Stimulated activated memory B cell treated with anti-CD40 and anti-IgM and Interleukin-4, amounts not matched to agents 10 μg/mL and 1 μg/mL and 100 μg/mL, for 72 hours (primary cell): ENCODE measurements around the gene CALU.
A peak's percentile ranks its signal among the peaks of the same experiment; 100 is the strongest.

Experiments
- ATAC-seq: fragments of 150-1000 bp; cut with Tn5 transposase; 2 replicates; pipeline ENCODE4 v1.10.0; 2021
- H3K27ac Mint-ChIP-seq: one replicate; pipeline ENCODE4 v1.8.0; 2022; ENCODE audit warnings: mild to moderate bottlenecking, mixed read lengths
- H3K27me3 Mint-ChIP-seq: one replicate; pipeline ENCODE4 v1.8.0; 2022; ENCODE audit warnings: mixed read lengths
- H3K36me3 Mint-ChIP-seq: one replicate; pipeline ENCODE4 v1.8.0; 2022; ENCODE audit warnings: mixed read lengths
- H3K4me1 Mint-ChIP-seq: one replicate; pipeline ENCODE4 v1.8.0; 2022; ENCODE audit warnings: mixed read lengths
- H3K4me3 Mint-ChIP-seq: one replicate; pipeline ENCODE4 v1.8.0; 2022; ENCODE audit warnings: mild to moderate bottlenecking, moderate library complexity, mixed read lengths
- H3K9me3 Mint-ChIP-seq: one replicate; pipeline ENCODE4 v1.8.0; 2022; ENCODE audit warnings: mixed read lengths

The CALU gene

GRCh38 chr7:128734890-128735289 is 4.3 kb upstream of the CALU start:
- peaks cover 15% of the 10 kb centered on the region for H3K4me1 Mint-ChIP-seq
- no peak for ATAC-seq
- no peaks in the 10 kb centered on the region for H3K27me3 Mint-ChIP-seq
- H3K4me3 Mint-ChIP-seq: no peak overlapping the region
- H3K36me3 Mint-ChIP-seq: no peaks in the 10 kb centered on the region
- H3K27ac Mint-ChIP-seq: peak overlapping the region; percentile 79
- H3K9me3 Mint-ChIP-seq: no peaks in the 10 kb centered on the region

- Mint-ChIP-seq H3K27ac (peak overlapping the region; percentile 79), H3K27me3 (no peaks in the 10 kb centered on the region), H3K9me3 (no peaks in the 10 kb centered on the region), H3K4me3 (no peak overlapping the region), H3K36me3 (no peaks in the 10 kb centered on the region), H3K4me1 (peaks cover 21% of the 10 kb centered on the region)
- peak; percentile 59 for ATAC-seq
These were observed 3.7 kb upstream of the CALU start for GRCh38 chr7:128735436-128735835.

- H3K27ac Mint-ChIP-seq: peak overlapping the region; percentile 92
- H3K9me3 Mint-ChIP-seq: no peaks in the 10 kb centered on the region
- no peaks in the 10 kb centered on the region for H3K27me3 Mint-ChIP-seq
- ATAC-seq: no peak
- no peak overlapping the region for H3K4me3 Mint-ChIP-seq
- no peaks in the 10 kb centered on the region for H3K36me3 Mint-ChIP-seq
- H3K4me1 Mint-ChIP-seq: peaks cover 35% of the 10 kb centered on the region
These were observed 1.7 kb upstream of the CALU start for GRCh38 chr7:128737441-128737840.

GRCh38 chr7:128737867-128738385 is 1.2 kb upstream of the CALU start:
- no peak for ATAC-seq
- no peaks in the 10 kb centered on the region for H3K9me3 Mint-ChIP-seq
- peaks cover 36% of the 10 kb centered on the region for H3K4me1 Mint-ChIP-seq
- H3K36me3 Mint-ChIP-seq: no peaks in the 10 kb centered on the region
- H3K27me3 Mint-ChIP-seq: no peaks in the 10 kb centered on the region
- H3K4me3 Mint-ChIP-seq: no peak overlapping the region
- H3K27ac Mint-ChIP-seq: peak overlapping the region; percentile 92

DNA sequence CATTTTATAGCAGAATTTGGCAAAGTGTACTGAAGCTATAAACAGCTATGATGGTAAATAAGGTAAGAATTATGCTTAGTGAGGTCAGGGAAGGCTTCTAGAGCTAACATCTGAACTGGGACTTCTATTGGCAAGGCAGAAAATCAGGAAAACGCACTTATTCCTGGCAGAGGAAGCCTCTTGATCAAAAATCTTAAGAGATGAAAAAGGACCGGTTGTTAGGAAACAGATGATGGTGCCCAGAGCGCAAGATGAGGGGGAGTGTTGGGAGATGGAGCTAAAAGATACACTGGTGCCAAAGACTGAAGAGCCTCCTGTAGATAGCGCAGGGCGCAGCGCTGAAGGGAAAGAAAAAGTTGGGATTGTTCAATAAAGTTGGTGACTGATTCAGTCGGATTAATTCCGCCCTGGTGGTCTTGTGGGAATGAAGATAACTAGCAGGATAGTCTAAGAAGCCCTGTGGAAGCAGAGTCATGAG is 550 bp upstream of the CALU start:
- Mint-ChIP-seq H3K9me3 (no peaks in the 10 kb centered on the region), H3K27ac (peak overlapping the region; percentile 92), H3K36me3 (no peaks in the 10 kb centered on the region), H3K4me3 (peak overlapping the region; percentile 91), H3K27me3 (no peaks in the 10 kb centered on the region), H3K4me1 (peaks cover 40% of the 10 kb centered on the region)
- ATAC-seq: peak; percentile 28

DNA sequence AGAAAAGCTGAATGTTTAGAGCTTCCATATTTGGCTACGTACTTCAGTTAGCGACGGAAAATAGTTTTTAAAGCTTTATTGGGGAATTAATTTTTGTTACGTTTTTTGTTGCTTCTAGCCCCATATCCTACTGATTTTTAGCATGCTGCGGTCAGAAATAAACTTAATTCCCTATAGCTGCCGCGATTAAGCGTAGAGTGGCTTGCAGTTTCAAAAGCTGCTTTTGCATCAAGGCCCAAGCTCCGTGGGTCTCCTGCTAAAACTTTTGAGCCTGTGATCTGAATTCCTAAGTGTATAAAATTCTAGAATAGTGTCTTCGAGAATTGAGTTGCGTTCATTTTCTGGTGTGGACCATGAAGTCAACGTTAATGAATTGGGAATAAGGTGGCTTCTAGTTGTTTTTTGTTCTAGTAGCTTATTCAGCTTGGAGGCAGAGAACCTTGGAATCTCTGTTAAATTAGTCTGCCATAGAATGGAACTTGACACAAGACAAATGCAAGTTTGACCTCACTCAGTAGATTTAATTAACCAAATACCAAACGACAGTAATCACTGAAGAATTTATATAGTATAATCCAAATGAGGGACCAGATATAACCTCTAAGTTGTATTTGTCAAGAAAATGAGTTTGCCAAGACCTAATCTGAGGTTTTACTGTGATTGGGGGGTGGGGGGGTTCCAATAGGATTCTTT is 977 bp downstream of the CALU start:
- Mint-ChIP-seq H3K27ac (peak overlapping the region; percentile 92), H3K4me3 (peak overlapping the region; percentile 91), H3K9me3 (no peaks in the 10 kb centered on the region), H3K27me3 (no peaks in the 10 kb centered on the region), H3K36me3 (no peaks in the 10 kb centered on the region), H3K4me1 (peaks cover 50% of the 10 kb centered on the region)
- no peak for ATAC-seq

DNA sequence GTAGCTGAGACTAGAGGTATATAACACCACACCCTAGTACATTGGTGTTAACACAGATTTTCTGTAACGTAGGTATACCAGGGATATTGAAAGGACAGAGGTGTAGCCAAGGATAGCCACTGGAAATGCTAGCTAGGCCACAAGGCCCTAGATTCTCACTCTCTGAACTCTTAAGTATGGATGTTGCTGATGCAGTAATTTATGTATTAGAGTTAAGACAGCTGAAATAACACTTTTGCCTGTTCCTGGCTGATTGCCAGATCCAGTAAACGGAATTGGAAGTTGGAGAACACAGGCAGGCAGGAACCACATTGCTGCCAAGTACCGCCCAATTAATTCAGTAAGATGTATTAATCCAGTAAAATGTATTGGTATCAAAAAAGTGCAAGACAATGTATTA is 1.8 kb downstream of the CALU start:
- Mint-ChIP-seq H3K4me1 (peaks cover 50% of the 10 kb centered on the region), H3K36me3 (no peaks in the 10 kb centered on the region), H3K9me3 (no peaks in the 10 kb centered on the region), H3K27me3 (no peaks in the 10 kb centered on the region), H3K27ac (no peak overlapping the region), H3K4me3 (no peak overlapping the region)
- no peak for ATAC-seq

DNA sequence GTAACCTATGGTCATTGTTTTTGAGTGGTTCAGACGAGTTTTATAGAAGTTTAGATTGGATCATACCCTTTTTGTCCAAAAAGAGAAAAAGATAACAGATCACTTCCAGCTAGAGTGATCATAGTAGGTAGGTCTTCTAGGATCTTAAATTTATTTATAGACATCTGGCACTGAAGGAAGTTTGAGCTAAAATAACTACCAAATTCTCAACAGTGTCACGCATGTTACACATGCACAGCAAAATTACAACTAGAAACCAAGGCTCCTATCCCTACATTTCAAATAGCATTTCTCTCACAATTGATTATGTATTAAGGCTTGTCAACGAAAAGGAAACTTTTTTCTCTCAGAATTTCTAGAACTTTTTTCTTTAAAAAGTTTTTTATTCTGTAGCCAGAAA is 2.3 kb downstream of the CALU start:
- Mint-ChIP-seq H3K9me3 (no peaks in the 10 kb centered on the region), H3K4me3 (no peak overlapping the region)

GRCh38 chr7:128742206-128742605 is 3.0 kb downstream of the CALU start:
- H3K36me3 Mint-ChIP-seq: peaks cover 4% of the 10 kb centered on the region

More for the DNA sequence above, 2.3 kb downstream of the CALU start:
- Mint-ChIP-seq H3K27ac (no peak overlapping the region), H3K4me1 (peaks cover 50% of the 10 kb centered on the region), H3K36me3 (no peaks in the 10 kb centered on the region), H3K27me3 (no peaks in the 10 kb centered on the region)
- ATAC-seq: no peak

GRCh38 chr7:128743112-128743772 is 4.1 kb downstream of the CALU start:
- no peak overlapping the region for H3K4me3 Mint-ChIP-seq
- H3K4me1 Mint-ChIP-seq: peaks cover 54% of the 10 kb centered on the region
- H3K27ac Mint-ChIP-seq: no peak overlapping the region
- peaks cover 10% of the 10 kb centered on the region for H3K36me3 Mint-ChIP-seq
- no peaks in the 10 kb centered on the region for H3K27me3 Mint-ChIP-seq
- H3K9me3 Mint-ChIP-seq: no peaks in the 10 kb centered on the region
- ATAC-seq: no peak

More at GRCh38 chr7:128742206-128742605, 3.0 kb downstream of the CALU start:
- no peak overlapping the region for H3K27ac Mint-ChIP-seq
- H3K9me3 Mint-ChIP-seq: no peaks in the 10 kb centered on the region
- peaks cover 53% of the 10 kb centered on the region for H3K4me1 Mint-ChIP-seq
- no peaks in the 10 kb centered on the region for H3K27me3 Mint-ChIP-seq
- no peak overlapping the region for H3K4me3 Mint-ChIP-seq
- ATAC-seq: no peak

GRCh38 chr7:128744366-128744905 is 5.3 kb downstream of the CALU start:
- Mint-ChIP-seq H3K36me3 (peaks cover 10% of the 10 kb centered on the region), H3K9me3 (no peaks in the 10 kb centered on the region), H3K27me3 (no peaks in the 10 kb centered on the region), H3K27ac (no peak overlapping the region), H3K4me3 (no peak overlapping the region), H3K4me1 (peaks cover 48% of the 10 kb centered on the region)
- ATAC-seq: no peak

DNA sequence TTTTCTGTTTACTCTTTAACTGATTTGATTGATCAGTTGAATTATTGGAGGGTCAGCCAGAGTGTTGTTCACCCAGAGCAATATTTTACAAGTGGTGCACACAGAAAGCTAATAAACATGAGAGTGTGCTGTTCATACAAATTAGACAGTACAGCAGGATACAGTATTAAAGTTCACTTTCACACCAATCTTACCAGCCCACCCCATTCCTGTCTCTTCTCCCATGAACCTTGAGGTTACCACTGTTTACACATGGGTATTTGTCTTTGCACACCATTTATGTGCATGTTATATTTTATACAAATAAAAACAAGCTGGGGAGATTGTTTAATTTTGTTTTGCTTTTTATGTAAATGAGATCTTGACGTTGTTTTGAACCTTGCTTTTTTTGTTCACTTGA is 6.5 kb downstream of the CALU start:
- H3K4me3 Mint-ChIP-seq: no peak overlapping the region
- no peak for ATAC-seq
- H3K4me1 Mint-ChIP-seq: peaks cover 38% of the 10 kb centered on the region
- H3K9me3 Mint-ChIP-seq: no peaks in the 10 kb centered on the region
- peaks cover 10% of the 10 kb centered on the region for H3K36me3 Mint-ChIP-seq
- H3K27ac Mint-ChIP-seq: no peak overlapping the region
- H3K27me3 Mint-ChIP-seq: no peaks in the 10 kb centered on the region

GRCh38 chr7:128747327-128748079 is 8.3 kb downstream of the CALU start:
- no peaks in the 10 kb centered on the region for H3K27me3 Mint-ChIP-seq
- no peaks in the 10 kb centered on the region for H3K9me3 Mint-ChIP-seq
- no peak overlapping the region for H3K27ac Mint-ChIP-seq
- H3K36me3 Mint-ChIP-seq: peaks cover 10% of the 10 kb centered on the region
- H3K4me1 Mint-ChIP-seq: peaks cover 23% of the 10 kb centered on the region
- H3K4me3 Mint-ChIP-seq: no peak overlapping the region
- ATAC-seq: no peak

GRCh38 chr7:128752251-128752650 is 13.1 kb downstream of the CALU start:
- no peak overlapping the region for H3K27ac Mint-ChIP-seq

More at GRCh38 chr7:128752251-128752650, 13.1 kb downstream of the CALU start:
- no peak for ATAC-seq
- Mint-ChIP-seq H3K4me1 (peaks cover 5% of the 10 kb centered on the region), H3K4me3 (no peak overlapping the region), H3K36me3 (peaks cover 30% of the 10 kb centered on the region), H3K27me3 (no peaks in the 10 kb centered on the region), H3K9me3 (no peaks in the 10 kb centered on the region)
